ENCODE measurements around the gene GABRB1.

Gene GABRB1

GRCh38 chr4:47049347-47049746, 18.0 kb downstream of the GABRB1 start:
- DNase-seq (ENCODE audit: low spot score): no peak

GRCh38 chr4:47050761-47051725, 19.7 kb downstream of the GABRB1 start:
- DNase-seq (ENCODE audit: low spot score): peak; percentile 75

- no peak for DNase-seq (ENCODE audit: low spot score)
Measured at GRCh38 chr4:47053485-47053884, 22.1 kb downstream of the GABRB1 start.

- no peak for DNase-seq (ENCODE audit: low spot score)
Measured at GRCh38 chr4:47054130-47054529, 22.8 kb downstream of the GABRB1 start.

- DNase-seq (ENCODE audit: low spot score): no peak
Measured at GRCh38 chr4:47057991-47058390, 26.6 kb downstream of the GABRB1 start.

- DNase-seq (ENCODE audit: low spot score): no peak
Measured at GRCh38 chr4:47060561-47060960, 29.2 kb downstream of the GABRB1 start.

GRCh38 chr4:47061435-47061834, 30.1 kb downstream of the GABRB1 start:
- DNase-seq (ENCODE audit: low spot score): no peak

- peak; percentile 84 for DNase-seq (ENCODE audit: low spot score)
Measured at GRCh38 chr4:47065051-47065481, 33.7 kb downstream of the GABRB1 start.

- DNase-seq (ENCODE audit: low spot score): no peak
Measured at GRCh38 chr4:47068986-47069385, 37.6 kb downstream of the GABRB1 start.

GRCh38 chr4:47071901-47072341, 40.6 kb downstream of the GABRB1 start:
- no peak for DNase-seq (ENCODE audit: low spot score)

GRCh38 chr4:47073647-47074046, 42.3 kb downstream of the GABRB1 start:
- DNase-seq (ENCODE audit: low spot score): no peak

- DNase-seq (ENCODE audit: low spot score): no peak
Measured at GRCh38 chr4:47074816-47075215, 43.4 kb downstream of the GABRB1 start.

GRCh38 chr4:47075262-47075661, 43.9 kb downstream of the GABRB1 start:
- DNase-seq (ENCODE audit: low spot score): no peak

GRCh38 chr4:47075919-47076318, 44.6 kb downstream of the GABRB1 start:
- no peak for DNase-seq (ENCODE audit: low spot score)

- no peak for DNase-seq (ENCODE audit: low spot score)
Measured at GRCh38 chr4:47084111-47084510, 52.7 kb downstream of the GABRB1 start.

GRCh38 chr4:47084795-47085194, 53.4 kb downstream of the GABRB1 start:
- DNase-seq (ENCODE audit: low spot score): no peak

- no peak for DNase-seq (ENCODE audit: low spot score)
Measured at GRCh38 chr4:47088298-47088697, 56.9 kb downstream of the GABRB1 start.

- DNase-seq (ENCODE audit: low spot score): no peak
Measured at GRCh38 chr4:47095884-47096283, 64.5 kb downstream of the GABRB1 start.

GRCh38 chr4:47101453-47101852, 70.1 kb downstream of the GABRB1 start:
- DNase-seq (ENCODE audit: low spot score): no peak

- DNase-seq (ENCODE audit: low spot score): no peak
Measured at GRCh38 chr4:47104986-47105385, 73.6 kb downstream of the GABRB1 start.

GRCh38 chr4:47106561-47106960, 75.2 kb downstream of the GABRB1 start:
- DNase-seq (ENCODE audit: low spot score): no peak

- DNase-seq (ENCODE audit: low spot score): no peak
Measured at GRCh38 chr4:47109379-47109778, 78.0 kb downstream of the GABRB1 start.

GRCh38 chr4:47110546-47111132, 79.3 kb downstream of the GABRB1 start:
- no peak for DNase-seq (ENCODE audit: low spot score)
